ENCODE measurements around the gene COX6A2. TPM values are rescaled to one million over a fixed set of nuclear protein-coding genes. Genes with fewer than 3 reads are reported as not detected.

The COX6A2 gene
- total RNA-seq, 1 experiment from 2014 or later, result not detected

- H3K27me3 Mint-ChIP-seq (ENCODE audit: low read depth), result no peaks in the 10 kb centered on the region; the same call in 1 of the 2 replicates
- CTCF ChIA-PET, result no interaction called here
- POLR2A ChIA-PET, result no interaction called here
- peaks cover 11% of the 10 kb centered on the region for H3K9me3 Mint-ChIP-seq
- DNase-seq (ENCODE audit: low spot score) (no peak), ATAC-seq (no peak)
- no peaks in the 10 kb centered on the region for H3K36me3 Mint-ChIP-seq
- no peak overlapping the region for H3K4me3 Mint-ChIP-seq
- H3K4me1 Mint-ChIP-seq, result peaks cover 6% of the 10 kb centered on the region; the same call in 1 of the 2 replicates
- TF ChIP-seq USF1 (CRISPR knock-in tag; IDR thresholded peaks at IDR 0.05) (no peak), ZNF416 (CRISPR knock-in tag; IDR thresholded peaks at IDR 0.05) (no peak), SMAD4 (CRISPR knock-in tag; IDR thresholded peaks at IDR 0.05) (no peak), E2F1 (CRISPR knock-in tag; IDR thresholded peaks at IDR 0.05) (no peak), ZNF317 (CRISPR knock-in tag; IDR thresholded peaks at IDR 0.05; ENCODE audit: borderline replicate concordance, low read depth) (no peak), ZSCAN18 (CRISPR knock-in tag; IDR thresholded peaks at IDR 0.05) (no peak), CREM (CRISPR knock-in tag; IDR thresholded peaks at IDR 0.05) (no peak), ZNF671 (CRISPR knock-in tag; IDR thresholded peaks at IDR 0.05) (no peak), STAT6 (CRISPR knock-in tag; conservative IDR thresholded peaks at IDR 0.05; ENCODE audit: low read depth) (no peak), HMGA2 (CRISPR knock-in tag; IDR thresholded peaks at IDR 0.05) (no peak), SP1 (CRISPR knock-in tag; conservative IDR thresholded peaks at IDR 0.05) (no peak), ATF6 (CRISPR knock-in tag; IDR thresholded peaks at IDR 0.05) (no peak), ARID4B (CRISPR knock-in tag; IDR thresholded peaks at IDR 0.05; ENCODE audit: borderline replicate concordance) (no peak), FOXK1 (CRISPR knock-in tag; IDR thresholded peaks at IDR 0.05) (no peak), CBFB (CRISPR knock-in tag; IDR thresholded peaks at IDR 0.05; ENCODE audit: low read depth) (no peak), HMGXB4 (CRISPR knock-in tag; IDR thresholded peaks at IDR 0.05) (no peak)
- H3K27ac Mint-ChIP-seq, result no peak overlapping the region
Measured at GRCh38 chr16:31397701-31398100, 30.5 kb downstream of the COX6A2 start.
